Skeletal muscle satellite cell (primary cell): Measurements from ENCODE around the gene TCIRG1.

Source experiments
- H3K27me3 ChIP-seq: 2 replicates; pipeline ENCODE4 v1.7.0; 2013; ENCODE audit warnings: low read length; ENCODE audit not compliant: control insufficient read depth, insufficient read depth
- H3K36me3 ChIP-seq: 2 replicates; pipeline ENCODE4 v1.7.0; 2013; ENCODE audit warnings: mild to moderate bottlenecking, control low read depth, low read length; ENCODE audit not compliant: insufficient read depth
- H3K4me1 ChIP-seq: 2 replicates; pipeline ENCODE4 v1.7.0; 2013; ENCODE audit warnings: low read length; ENCODE audit not compliant: control insufficient read depth, insufficient read depth
- H3K4me2 ChIP-seq: 2 replicates; pipeline ENCODE4 v1.7.0; 2013; ENCODE audit warnings: mild to moderate bottlenecking, low read length
- H3K4me3 ChIP-seq: 2 replicates; pipeline ENCODE4 v1.7.0; 2013; ENCODE audit warnings: low read length
- H3K9ac ChIP-seq: 2 replicates; pipeline ENCODE4 v1.7.0; 2013; ENCODE audit warnings: mild to moderate bottlenecking, low read depth, low read length, moderate library complexity
- H3K9me3 ChIP-seq: replicated peaks from 2 replicates; pipeline ENCODE4 v1.7.0; 2013; ENCODE audit warnings: mild to moderate bottlenecking, control low read depth, low read length

Gene TCIRG1

DNA sequence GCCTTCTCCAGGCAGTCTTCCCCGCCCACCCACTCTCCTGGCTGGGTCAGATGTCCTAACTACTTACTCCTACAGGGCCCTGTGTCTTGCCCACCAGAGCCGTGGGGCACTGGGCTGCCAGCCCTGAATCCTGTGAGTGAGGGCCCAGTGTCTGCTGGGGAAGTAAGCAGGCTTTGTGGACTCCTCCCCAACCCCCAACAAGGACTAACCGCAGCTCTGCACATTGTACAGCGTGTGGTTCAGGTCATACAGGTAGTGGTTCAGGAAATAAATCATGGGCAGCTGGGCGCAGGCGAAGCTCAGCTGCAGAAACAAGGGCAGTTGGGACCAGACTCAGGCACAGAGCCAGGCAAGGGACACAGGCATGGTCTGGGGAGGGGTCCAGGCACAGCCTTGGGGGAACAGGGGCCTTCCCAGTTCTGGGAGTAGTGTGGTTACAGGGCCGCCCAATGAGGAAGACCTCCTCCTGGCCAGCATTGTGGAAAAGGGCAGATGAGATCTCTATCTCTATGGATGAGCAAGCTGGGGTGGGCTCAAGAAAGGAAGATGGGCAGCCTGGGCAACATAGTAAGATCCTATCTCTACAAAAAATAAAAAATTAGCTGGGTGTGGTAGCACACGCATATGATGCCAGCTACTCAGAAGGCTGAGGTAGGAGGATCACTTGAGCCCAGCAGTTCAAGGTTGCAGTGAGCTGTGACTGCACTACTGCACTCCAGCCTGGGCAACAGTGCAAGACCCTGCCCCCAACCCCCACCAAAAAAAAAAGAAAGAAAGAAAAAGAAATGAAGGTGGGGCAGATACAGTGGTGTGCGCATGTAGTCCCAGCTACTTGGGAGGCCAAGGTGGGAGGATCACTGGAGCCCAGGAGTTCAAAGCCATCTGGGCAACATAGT, 40.4 kb upstream of the TCIRG1 start:
- Histone ChIP-seq H3K4me1 (peaks cover 6% of the 10 kb centered on the region), H3K9me3 (no peaks in the 10 kb centered on the region), H3K9ac (no peak overlapping the region), H3K27me3 (no peaks in the 10 kb centered on the region), H3K4me3 (no peak overlapping the region), H3K4me2 (no peak overlapping the region), H3K36me3 (no peaks in the 10 kb centered on the region)

GRCh38 chr11:67999201-67999629, 39.6 kb upstream of the TCIRG1 start:
- Histone ChIP-seq H3K9ac (no peak overlapping the region), H3K4me3 (no peak overlapping the region), H3K4me1 (peaks cover 7% of the 10 kb centered on the region), H3K4me2 (no peak overlapping the region), H3K27me3 (no peaks in the 10 kb centered on the region), H3K36me3 (no peaks in the 10 kb centered on the region), H3K9me3 (no peaks in the 10 kb centered on the region)

- no peak overlapping the region for H3K4me3 ChIP-seq
- H3K9me3 ChIP-seq: no peaks in the 10 kb centered on the region
- no peak overlapping the region for H3K4me2 ChIP-seq
- H3K4me1 ChIP-seq: peaks cover 10% of the 10 kb centered on the region
- no peak overlapping the region for H3K9ac ChIP-seq
- H3K36me3 ChIP-seq: no peaks in the 10 kb centered on the region
- no peaks in the 10 kb centered on the region for H3K27me3 ChIP-seq
Observed at GRCh38 chr11:67999704-68000103, 39.1 kb upstream of the TCIRG1 start.

DNA sequence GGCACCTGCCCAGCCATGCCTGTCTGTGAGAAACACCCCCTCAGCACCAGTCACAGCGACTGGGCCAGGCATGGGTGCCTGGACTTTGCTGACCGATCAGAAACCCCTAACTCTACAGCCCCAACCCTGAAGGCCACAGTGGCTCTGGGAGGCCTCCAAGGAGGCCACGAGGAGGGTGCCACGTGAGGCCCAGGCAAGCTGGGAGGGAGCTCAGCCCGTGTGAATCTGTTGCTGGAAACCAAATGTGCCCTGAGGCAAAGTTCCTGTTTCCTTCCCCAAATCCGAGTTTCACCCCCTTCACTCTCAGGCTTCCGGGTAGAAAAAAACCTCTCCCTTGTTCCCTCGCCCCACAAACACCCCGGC, 36.3 kb upstream of the TCIRG1 start:
- Histone ChIP-seq H3K4me3 (no peak overlapping the region), H3K4me2 (peak overlapping the region; percentile 75), H3K4me1 (peaks cover 10% of the 10 kb centered on the region), H3K9me3 (no peaks in the 10 kb centered on the region), H3K27me3 (no peaks in the 10 kb centered on the region), H3K9ac (no peak overlapping the region), H3K36me3 (no peaks in the 10 kb centered on the region)

GRCh38 chr11:68002938-68003845, 35.6 kb upstream of the TCIRG1 start:
- Histone ChIP-seq H3K27me3 (no peaks in the 10 kb centered on the region), H3K4me1 (peaks cover 10% of the 10 kb centered on the region), H3K9ac (peak overlapping the region; percentile 47), H3K36me3 (no peaks in the 10 kb centered on the region), H3K4me3 (peak overlapping the region; percentile 79), H3K4me2 (peak overlapping the region; percentile 75), H3K9me3 (no peaks in the 10 kb centered on the region)

DNA sequence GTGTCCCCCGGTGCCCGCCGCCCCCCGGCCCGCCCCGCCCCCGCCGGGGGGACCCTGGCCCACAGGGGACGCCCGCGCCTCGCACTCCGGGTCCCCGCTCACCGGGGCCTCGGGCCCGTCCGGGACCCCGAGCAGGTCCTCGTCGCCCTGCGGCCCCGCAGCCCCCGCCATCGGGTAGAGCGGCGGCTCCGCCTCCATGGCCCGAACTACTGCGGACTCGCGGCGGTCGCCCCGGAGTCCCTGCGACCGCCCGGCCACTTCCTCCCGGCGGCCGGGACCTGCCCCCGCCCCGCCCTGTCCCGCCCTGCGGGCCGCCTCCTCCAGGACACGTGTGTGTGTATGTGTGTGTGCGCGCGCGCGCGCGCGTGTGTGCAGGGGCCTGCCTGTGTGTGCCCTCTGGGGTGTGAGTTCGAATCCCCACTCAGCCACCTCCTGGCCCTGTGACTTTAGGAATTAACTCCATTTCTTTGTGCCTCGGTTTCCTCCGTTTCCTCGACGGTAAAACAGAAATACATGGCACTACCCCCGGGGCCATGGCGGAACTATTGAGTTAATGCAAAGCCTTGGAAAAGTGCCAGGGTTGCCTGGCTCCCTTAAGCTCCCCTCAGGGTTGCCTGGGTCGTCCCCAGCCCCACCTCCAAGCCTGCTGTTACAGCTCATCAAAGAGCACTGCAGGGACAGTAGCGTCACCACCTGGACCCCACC, 34.8 kb upstream of the TCIRG1 start, which contains the start of gene UNC93B1:
UNC93B1 (minus strand) TSS at position 252 of the 705 bp plus-strand sequence; CDS start at position 198, 54 bp downstream.
- peak within 1 kb of the TSS; percentile 79 for H3K4me3 ChIP-seq
- no peaks in the 10 kb centered on the region for H3K9me3 ChIP-seq
- H3K4me2 ChIP-seq: peak within 1 kb of the TSS; percentile 75
- no peaks in the 10 kb centered on the region for H3K36me3 ChIP-seq
- H3K27me3 ChIP-seq: no peaks in the 10 kb centered on the region
- H3K9ac ChIP-seq: peak within 1 kb of the TSS; percentile 51
- peaks cover 19% of the 10 kb centered on the region for H3K4me1 ChIP-seq

- Histone ChIP-seq H3K4me3 (peak overlapping the region; percentile 79), H3K27me3 (no peaks in the 10 kb centered on the region), H3K36me3 (no peaks in the 10 kb centered on the region), H3K9ac (no peak overlapping the region), H3K4me2 (peak overlapping the region; percentile 75), H3K9me3 (no peaks in the 10 kb centered on the region), H3K4me1 (peaks cover 26% of the 10 kb centered on the region)
Observed at GRCh38 chr11:68004551-68005335, 34.1 kb upstream of the TCIRG1 start.

DNA sequence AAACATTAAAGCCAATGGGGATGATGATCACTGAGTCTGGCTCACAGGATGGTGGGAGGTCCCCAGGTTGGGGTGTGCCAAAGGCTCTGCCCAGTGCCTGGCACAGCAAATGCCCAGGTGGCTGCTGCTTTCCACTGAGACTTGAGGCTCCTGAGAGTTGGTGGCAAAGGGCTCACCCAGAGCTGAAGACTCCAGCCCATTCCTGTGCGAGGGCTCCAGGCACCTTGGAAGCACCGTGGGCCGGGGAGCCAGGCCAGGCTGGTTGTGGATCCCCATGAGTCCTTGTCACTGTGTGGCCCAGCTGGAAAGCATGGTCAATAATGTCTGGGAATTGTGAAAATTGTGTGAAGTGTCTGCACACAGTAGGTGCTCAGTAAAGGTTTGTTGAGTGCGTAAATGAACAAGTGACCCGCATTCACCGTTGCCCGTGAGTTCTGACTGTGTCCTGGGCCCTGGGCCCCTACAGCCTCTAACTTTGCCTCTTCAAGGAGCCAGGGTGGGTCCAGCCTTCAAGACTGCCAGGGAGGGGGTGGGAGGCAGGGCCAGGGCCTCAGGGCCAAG, 32.1 kb upstream of the TCIRG1 start:
- Histone ChIP-seq H3K4me3 (no peak overlapping the region), H3K36me3 (no peaks in the 10 kb centered on the region), H3K9me3 (no peaks in the 10 kb centered on the region), H3K4me1 (peaks cover 38% of the 10 kb centered on the region), H3K27me3 (no peaks in the 10 kb centered on the region), H3K4me2 (no peak overlapping the region), H3K9ac (no peak overlapping the region)

GRCh38 chr11:68007498-68008380, 31.1 kb upstream of the TCIRG1 start:
- no peak overlapping the region for H3K9ac ChIP-seq
- H3K4me2 ChIP-seq: no peak overlapping the region
- peaks cover 49% of the 10 kb centered on the region for H3K4me1 ChIP-seq
- no peaks in the 10 kb centered on the region for H3K27me3 ChIP-seq
- no peaks in the 10 kb centered on the region for H3K36me3 ChIP-seq
- no peak overlapping the region for H3K4me3 ChIP-seq
- no peaks in the 10 kb centered on the region for H3K9me3 ChIP-seq
